K562 (cell line): ENCODE measurements around the gene JDP2. TPM values are rescaled to one million over a fixed set of nuclear protein-coding genes. Genes with fewer than 3 reads are reported as not detected.
A peak's percentile ranks its signal among the peaks of the same experiment; 100 is the strongest.

Experiments used
- ATAC-seq: fragments of 200-7000 bp; cut with Tn5 transposase; 3 replicates; pipeline ENCODE4 v1.9.1; 2020; ENCODE audit warnings: moderate library complexity
- BruUV-seq: library from RNA; stranded (reverse); fragments of 400-500 nt; replicated peaks from 2 replicates; lab custom pipeline; 2021; lab: Mats Ljungman, UMichigan
- CTCF ChIA-PET: fragments of 300-600 bp; formaldehyde crosslinking; extraction: SDS; loops from one replicate; lab custom pipeline; 2021; ENCODE audit warnings: low intra/inter-chr PET ratio; lab: Yijun Ruan, JAX
- POLR2A ChIA-PET: fragments of 300-600, 350-650 bp; sonication (Branson Sonifier 250); formaldehyde crosslinking; extraction: SDS; loops from one replicate; lab custom pipeline; 2021; ENCODE audit warnings: antibody characterized with exemption, inconsistent platforms; lab: Yijun Ruan, JAX
- DNase-seq, 4 experiments: peaks; one replicate each; pipeline versions ENCODE4 v3.0.0 to v3.0.0-alpha.2; 2011 to 2018; ENCODE audit warnings: low spot score in 3 of 4, mixed read lengths in 3 of 4; ENCODE audit errors: extremely low read depth in 1 of 4
- FAIRE-seq: peaks from 2 replicates; lab custom pipeline; 2011; peaks lifted over from hg19 to GRCh38; lab: Jason Lieb, UNC
- H2AFZ ChIP-seq: 2 replicates; pipeline ENCODE4 v1.6.0; 2011; ENCODE audit warnings: low read depth, low read length, control low read depth, inconsistent platforms
- H3K27ac ChIP-seq: fragments of 200-600 bp; 3 replicates; pipeline ENCODE4 v1.8.0; 2011; ENCODE audit warnings: low read depth, mild to moderate bottlenecking, control low read depth, inconsistent platforms, low read length, moderate library complexity, mixed read lengths; ENCODE audit errors: extremely low read depth
- H3K27me3 ChIP-seq, 2 experiments: fragments of 300-600 bp in 1 of 2; 2 replicates in 1 of 2; 3 replicates in 1 of 2; pipeline versions ENCODE4 v1.6.0 to v1.8.0; 2011; ENCODE audit warnings: inconsistent platforms in 2 of 2, low read length in 2 of 2, mild to moderate bottlenecking in 1 of 2, mixed read lengths in 1 of 2, moderate library complexity in 1 of 2; ENCODE audit not compliant: control insufficient read depth in 2 of 2, insufficient read depth in 2 of 2
- H3K36me3 ChIP-seq: fragments of 300-600 bp; 3 replicates; pipeline ENCODE4 v1.8.0; 2011; ENCODE audit warnings: mild to moderate bottlenecking, low read length, inconsistent platforms; ENCODE audit not compliant: control insufficient read depth, insufficient read depth
- H3K4me1 ChIP-seq, 2 experiments: fragments of 200-600 bp in 1 of 2; replicated peaks in 1 of 2; 2 replicates in 1 of 2; 3 replicates in 1 of 2; pipeline versions ENCODE4 v1.5.1 to v1.8.0; 2011; ENCODE audit warnings: inconsistent platforms in 2 of 2, low read length in 2 of 2, mild to moderate bottlenecking in 1 of 2, mixed read lengths in 1 of 2, moderate library complexity in 1 of 2; ENCODE audit not compliant: control insufficient read depth in 2 of 2, insufficient read depth in 2 of 2
- H3K4me2 ChIP-seq: 2 replicates; pipeline ENCODE4 v1.6.1; 2011; ENCODE audit warnings: low read length, control low read depth, inconsistent platforms, mixed read lengths; ENCODE audit not compliant: insufficient read depth
- H3K4me3 ChIP-seq: fragments of 200-600 bp; sonication (generic), shearing (Covaris generic); 2 replicates; pipeline ENCODE4 v1.5.1; 2016; ENCODE audit warnings: control low read depth, inconsistent platforms
- H3K79me2 ChIP-seq: fragments of 200-600 bp; 3 replicates; pipeline ENCODE4 v1.8.0; 2011; ENCODE audit warnings: low read length, inconsistent platforms; ENCODE audit not compliant: control insufficient read depth, insufficient read depth
- H3K9ac ChIP-seq, 2 experiments: 2 replicates each; pipeline versions ENCODE4 v1.6.0 to v1.6.1; 2011; ENCODE audit warnings: low read depth in 2 of 2, low read length in 2 of 2, control low read depth in 1 of 2, inconsistent platforms in 1 of 2, mild to moderate bottlenecking in 1 of 2, mixed read lengths in 1 of 2; ENCODE audit not compliant: insufficient read depth in 1 of 2
- H3K9me1 ChIP-seq: one replicate; pipeline ENCODE4 v1.6.0; 2011; ENCODE audit warnings: inconsistent platforms, mild to moderate bottlenecking, low read length, moderate library complexity; ENCODE audit not compliant: control insufficient read depth, insufficient read depth
- H3K9me3 ChIP-seq: replicated peaks from 2 replicates; pipeline ENCODE4 v1.5.1; 2011; ENCODE audit warnings: low read depth, low read length, inconsistent platforms; ENCODE audit not compliant: control insufficient read depth, insufficient read depth
- H4K20me1 ChIP-seq: replicated peaks from 2 replicates; pipeline ENCODE4 v1.6.1; 2011; ENCODE audit warnings: low read length, inconsistent platforms, mixed read lengths; ENCODE audit not compliant: control insufficient read depth, insufficient read depth
- BHLHE40 ChIP-seq: IDR thresholded peaks from 2 replicates; pipeline ENCODE4 v1.6.1; 2011; ENCODE audit warnings: low read length, improper control_type of control experiment
- FOXK2 ChIP-seq, 2 experiments: fragments of 450-650 bp; IDR thresholded peaks in 1 of 2; conservative IDR thresholded peaks in 1 of 2; 2 replicates each; pipeline ENCODE4 v1.6.1; 2016; ENCODE audit warnings: low read depth in 2 of 2, mild to moderate bottlenecking in 1 of 2
- HEY1 ChIP-seq: fragments of 250-450 bp; sonication (Bioruptor Pico); IDR thresholded peaks from 2 replicates; pipeline ENCODE4 v1.5.0; 2020; ENCODE audit warnings: mild to moderate bottlenecking, moderate library complexity, borderline replicate concordance
- HINFP ChIP-seq: fragments of 450-650 bp; conservative IDR thresholded peaks from 2 replicates; pipeline ENCODE4 v1.6.1; 2016; ENCODE audit warnings: missing genetic modification characterization, low read depth, mild to moderate bottlenecking, control low read depth, missing compliant biosample characterization
- ZNF347 ChIP-seq: fragments of 450-650 bp; formaldehyde crosslinking; IDR thresholded peaks from 2 replicates; pipeline ENCODE4 v1.4.0; 2020; ENCODE audit warnings: low read depth, mild to moderate bottlenecking, moderate library complexity
- WGBS: fragments of 100-300 bp; shearing (Covaris generic); methylation state at CpG from one replicate; pipeline ENCODE4 v1.1.6; 2016; ENCODE audit warnings: low coverage, mixed read lengths; ENCODE audit not compliant: insufficient coverage; ENCODE audit errors: missing lambda C conversion rate; 5-methylcytosine and 5-hydroxymethylcytosine counted together
- in situ Hi-C: fragments of 300-500 bp; cut with MboI; formaldehyde crosslinking; loops from 4 replicates; pipeline ENCODE4 v1.15.0; 2018; ENCODE audit warnings: inconsistent platforms, mixed read lengths
- intact Hi-C: fragments of 100-400 bp; cut with micrococcal nuclease; formaldehyde crosslinking; loops from 2 replicates; pipeline ENCODE4 v1.14.2; 2022
- polyA plus RNA-seq, 8 experiments: library from polyadenylated mRNA; depleted of rRNA in 4 of 8; stranded (reverse) in 5 of 8; unstranded in 3 of 8; fragments of >200 nt; fragmentation: Nextera tagmentation in 2 of 8; fragmentation: Illumina TruSeq in 1 of 8; extraction: Ambion mirVana in 2 of 8; extraction: Trizol in 1 of 8; gene quantifications; 2 replicates each; pipeline versions ENCODE4 v1.2.1 to v1.2.3, GENCODE V29; 2011 to 2014; ENCODE audit warnings: inconsistent platforms in 1 of 8, missing spikeins in 1 of 8
- total RNA-seq, 7 experiments: library from RNA; depleted of rRNA in 6 of 7; stranded (reverse); fragments of >200 nt in 6 of 7; fragmentation: Illumina TruSeq in 2 of 7; extraction: Trizol in 2 of 7; gene quantifications; 2 replicates each; pipeline versions ENCODE4 v1.2.1 to v1.2.3, GENCODE V29; 2011 to 2021; ENCODE audit warnings: low replicate concordance in 1 of 7
- TF ChIP-seq, protein P1 (sequence below): sonication (generic); formaldehyde crosslinking; IDR thresholded peaks from 2 replicates; pipeline ENCODE4 v1.8.1; 2023; ENCODE audit warnings: mild to moderate bottlenecking, missing genetic modification reagents

Gene JDP2
- total and polyA plus RNA-seq, 9 of the 15 experiments (the other 6 are each of a cell fraction or from before 2014, with no cell fraction given): 0.27 to 13.8 (median 3.1) TPM

DNA sequence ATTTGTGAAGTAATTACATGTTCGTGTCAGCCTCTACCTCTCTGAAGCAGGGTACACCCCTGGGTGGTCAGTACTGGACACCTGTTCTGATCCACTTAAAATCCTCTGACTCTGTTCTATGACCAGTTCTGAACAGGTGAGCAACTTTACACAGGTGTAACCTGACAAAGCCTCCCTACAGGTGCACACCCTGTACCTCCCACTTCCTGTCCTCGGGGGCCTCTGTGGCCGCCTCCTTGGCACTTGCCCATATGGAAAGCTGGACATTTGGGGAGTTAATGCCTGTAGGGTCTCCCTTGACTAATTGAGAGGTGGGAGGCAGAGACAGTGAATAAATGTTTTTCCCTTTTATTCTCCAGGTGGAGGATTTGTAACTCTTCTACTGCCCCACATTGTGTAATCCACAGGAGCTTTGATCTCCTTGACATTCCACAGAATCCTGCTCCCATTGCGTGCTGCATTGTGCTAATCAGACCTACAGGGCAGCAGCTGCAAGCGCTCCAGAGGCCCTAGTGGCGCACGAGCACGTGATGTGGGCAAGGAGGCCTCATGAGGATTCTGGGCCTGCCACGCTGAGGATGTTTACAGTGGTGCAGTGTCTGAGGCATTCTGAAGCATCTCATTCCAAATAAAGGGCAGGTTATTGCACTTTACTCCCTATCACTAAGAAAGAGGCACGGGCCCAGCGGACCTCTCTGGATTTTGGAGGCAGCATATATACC is 48.6 kb downstream of the JDP2 start:
- Histone ChIP-seq H4K20me1 (no peaks in the 10 kb centered on the region), H3K36me3 (no peaks in the 10 kb centered on the region), H2AFZ (no peak overlapping the region), H3K4me1 (no peaks in the 10 kb centered on the region; a peak in 1 of 5 replicates), H3K9ac (no peak overlapping the region)
- DNase-seq: no peak
- intact Hi-C loops: loop anchor here (5.0 kb wide), 1 partner anchor 149 kb away; no protein-coding TSS in a partner anchor
- peak; percentile 53; the same call in 1 of the 2 replicates for TF ChIP-seq BHLHE40
- TF ChIP-seq, protein P1, sequence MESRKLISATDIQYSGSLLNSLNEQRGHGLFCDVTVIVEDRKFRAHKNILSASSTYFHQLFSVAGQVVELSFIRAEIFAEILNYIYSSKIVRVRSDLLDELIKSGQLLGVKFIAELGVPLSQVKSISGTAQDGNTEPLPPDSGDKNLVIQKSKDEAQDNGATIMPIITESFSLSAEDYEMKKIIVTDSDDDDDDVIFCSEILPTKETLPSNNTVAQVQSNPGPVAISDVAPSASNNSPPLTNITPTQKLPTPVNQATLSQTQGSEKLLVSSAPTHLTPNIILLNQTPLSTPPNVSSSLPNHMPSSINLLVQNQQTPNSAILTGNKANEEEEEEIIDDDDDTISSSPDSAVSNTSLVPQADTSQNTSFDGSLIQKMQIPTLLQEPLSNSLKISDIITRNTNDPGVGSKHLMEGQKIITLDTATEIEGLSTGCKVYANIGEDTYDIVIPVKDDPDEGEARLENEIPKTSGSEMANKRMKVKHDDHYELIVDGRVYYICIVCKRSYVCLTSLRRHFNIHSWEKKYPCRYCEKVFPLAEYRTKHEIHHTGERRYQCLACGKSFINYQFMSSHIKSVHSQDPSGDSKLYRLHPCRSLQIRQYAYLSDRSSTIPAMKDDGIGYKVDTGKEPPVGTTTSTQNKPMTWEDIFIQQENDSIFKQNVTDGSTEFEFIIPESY (CRISPR knock-in tag): peak; percentile 28; the same call in 1 of the 2 replicates
- no peak for TF ChIP-seq HEY1 (CRISPR knock-in tag)
- TF ChIP-seq HINFP (tag): no peak
- no peak for TF ChIP-seq FOXK2 (conservative IDR thresholded peaks at IDR 0.05 in 1 of 2, IDR thresholded peaks at IDR 0.05 in 1 of 2; ENCODE audit: low read depth in 2 of 2)
- no peak for TF ChIP-seq ZNF347 (CRISPR knock-in tag)
- TF ChIP-seq, all 486 proteins: peak for 2
- no peak overlapping the region for H3K27ac ChIP-seq
- no peaks in the 10 kb centered on the region for H3K9me3 ChIP-seq
- peaks cover 0 to 20% of the 10 kb centered on the region in 2 experiments; a peak in 3 of 5 replicates for H3K27me3 ChIP-seq
- BruUV-seq: no TSS peak
- 21% methylated on average over 11 of the region's 11 CpGs for WGBS
- no peaks in the 10 kb centered on the region for H3K9me1 ChIP-seq
- no peaks in the 10 kb centered on the region for H3K79me2 ChIP-seq
- in situ Hi-C loops: no loop called here
- FAIRE-seq: no peak
- POLR2A ChIA-PET: interaction anchor here (0.6 to 1.0 kb wide), 2 partner anchors 10 to 233 kb away, joined by 3 to 4 read pairs; no protein-coding TSS in a partner anchor
- no peak overlapping the region for H3K4me2 ChIP-seq
- CTCF ChIA-PET: no interaction called here
- no peak overlapping the region for H3K4me3 ChIP-seq
- ATAC-seq: no peak
